ENCODE results near the gene NUP50.

The NUP50 gene

GRCh38 chr22:45163451-45164269 is at the start of gene NUP50:
Gene NUP50, plus strand, starts transcription at chr22:45163925. Its CDS starts 4,253 bp downstream, at chr22:45168178.
- peak; percentile 96 for DNase-seq (ENCODE audit: low read depth)

- no peak for DNase-seq (ENCODE audit: low read depth)
Observed at GRCh38 chr22:45120440-45120839, 43.3 kb upstream of the NUP50 start.

GRCh38 chr22:45120931-45121330 is 42.8 kb upstream of the NUP50 start:
- no peak for DNase-seq (ENCODE audit: low read depth)

- no peak for DNase-seq (ENCODE audit: low read depth)
Observed at GRCh38 chr22:45124176-45124847, 39.4 kb upstream of the NUP50 start.

GRCh38 chr22:45125188-45125587 is 38.5 kb upstream of the NUP50 start:
- peak; percentile 8 for DNase-seq (ENCODE audit: low read depth)

GRCh38 chr22:45127866-45128265 is 35.9 kb upstream of the NUP50 start:
- peak; percentile 72 for DNase-seq (ENCODE audit: low read depth)

- no peak for DNase-seq (ENCODE audit: low read depth)
Observed at GRCh38 chr22:45129703-45130524, 33.8 kb upstream of the NUP50 start.

GRCh38 chr22:45130891-45131290 is 32.8 kb upstream of the NUP50 start:
- no peak for DNase-seq (ENCODE audit: low read depth)

- DNase-seq (ENCODE audit: low read depth), result no peak
Observed at GRCh38 chr22:45131749-45132148, 32.0 kb upstream of the NUP50 start.

- no peak for DNase-seq (ENCODE audit: low read depth)
Observed at GRCh38 chr22:45134313-45134712, 29.4 kb upstream of the NUP50 start.

- no peak for DNase-seq (ENCODE audit: low read depth)
Observed at GRCh38 chr22:45136594-45136993, 27.1 kb upstream of the NUP50 start.

- DNase-seq (ENCODE audit: low read depth), result no peak
Observed at GRCh38 chr22:45139693-45140092, 24.0 kb upstream of the NUP50 start.

- DNase-seq (ENCODE audit: low read depth), result no peak
Observed at GRCh38 chr22:45142376-45142775, 21.3 kb upstream of the NUP50 start.

- no peak for DNase-seq (ENCODE audit: low read depth)
Observed at GRCh38 chr22:45144916-45145315, 18.8 kb upstream of the NUP50 start.

GRCh38 chr22:45149671-45150070 is 14.1 kb upstream of the NUP50 start:
- peak; percentile 26 for DNase-seq (ENCODE audit: low read depth)

GRCh38 chr22:45150139-45150538 is 13.6 kb upstream of the NUP50 start:
- DNase-seq (ENCODE audit: low read depth), result no peak

- DNase-seq (ENCODE audit: low read depth), result no peak
Observed at GRCh38 chr22:45151503-45151902, 12.2 kb upstream of the NUP50 start.

- peak; percentile 29 for DNase-seq (ENCODE audit: low read depth)
Observed at GRCh38 chr22:45154383-45154782, 9.3 kb upstream of the NUP50 start.

GRCh38 chr22:45155050-45155840 is 8.5 kb upstream of the NUP50 start:
- DNase-seq (ENCODE audit: low read depth), result no peak

- no peak for DNase-seq (ENCODE audit: low read depth)
Observed at GRCh38 chr22:45157907-45158306, 5.8 kb upstream of the NUP50 start.

- peak; percentile 22 for DNase-seq (ENCODE audit: low read depth)
Observed at GRCh38 chr22:45159652-45160462, 3.9 kb upstream of the NUP50 start.

Data from ELR (cell line).